AG04450 (cell line): ENCODE measurements around the gene RHBDD1. TPM values are rescaled to one million over a fixed set of nuclear protein-coding genes. Genes with fewer than 3 reads are reported as not detected.

ENCODE experiments used
- CTCF ChIA-PET: fragments of 300-600, 350-600 bp; formaldehyde crosslinking; extraction: SDS; loops from one replicate; lab custom pipeline; 2022; ENCODE audit warnings: antibody characterized with exemption, inconsistent platforms; lab: Charles Lee
- POLR2A ChIA-PET: fragments of 350-600 bp; formaldehyde crosslinking; extraction: SDS; loops from one replicate; lab custom pipeline; 2021; ENCODE audit warnings: antibody characterized with exemption, inconsistent platforms; lab: Yijun Ruan, JAX
- DNase-seq: peaks from one replicate; pipeline ENCODE4 v3.0.0-alpha.2; 2011; ENCODE audit warnings: low read depth, low spot score
- H3K27ac ChIP-seq: one replicate; pipeline ENCODE4 v1.5.1; 2012; ENCODE audit warnings: low read depth, low read length, control low read depth
- H3K27me3 ChIP-seq: one replicate; pipeline ENCODE4 v1.6.0; 2012; ENCODE audit warnings: low read length; ENCODE audit not compliant: control insufficient read depth, insufficient read depth
- H3K4me3 ChIP-seq: 2 replicates; pipeline ENCODE4 v1.5.1; 2011; ENCODE audit warnings: mild to moderate bottlenecking, low read depth, low read length, control low read depth
- H3K9me3 ChIP-seq: 2 replicates; pipeline ENCODE4 v1.5.1; 2012; ENCODE audit warnings: low read length; ENCODE audit not compliant: control insufficient read depth, insufficient read depth
- CTCF ChIP-seq: IDR thresholded peaks from 2 replicates; pipeline ENCODE4 v1.5.1; 2011; ENCODE audit warnings: low read depth, low read length, control low read depth, inconsistent platforms
- polyA plus RNA-seq: library from polyadenylated mRNA; depleted of rRNA; stranded (reverse); fragments of >200 nt; gene quantifications from 2 replicates; pipeline ENCODE4 v1.2.3, GENCODE V29; 2011

Gene RHBDD1
- polyA plus RNA-seq, 1 experiment, result 48.7 TPM

DNA sequence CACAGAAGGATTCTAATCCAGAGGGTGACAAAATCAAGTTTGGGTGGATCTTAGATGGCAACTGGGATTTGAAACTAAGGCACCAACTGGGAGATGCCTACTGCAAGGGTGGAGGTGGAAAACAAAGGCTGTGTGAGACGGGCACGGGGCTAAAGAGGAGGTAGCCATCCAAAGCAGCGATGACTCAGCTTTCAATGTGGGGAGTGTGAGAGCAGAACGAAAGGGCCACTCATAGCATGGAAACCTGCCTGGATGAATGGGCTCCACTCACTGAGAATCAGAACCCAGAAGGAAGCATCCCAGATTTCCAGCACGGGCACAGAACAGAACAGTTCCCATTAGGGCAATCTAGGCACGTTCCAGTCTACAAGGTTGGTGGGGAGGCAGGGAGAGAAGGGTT lies 168.6 kb downstream of the RHBDD1 start:
- CTCF ChIA-PET, result interaction anchor here (1.1 to 1.4 kb wide), 3 partner anchors 29 to 1882 kb away, joined by 3 read pairs; no protein-coding TSS in a partner anchor
- Histone ChIP-seq H3K27ac (no peak overlapping the region), H3K9me3 (no peaks in the 10 kb centered on the region; the same call in 1 of the 2 replicates), H3K27me3 (no peaks in the 10 kb centered on the region), H3K4me3 (no peak overlapping the region)
- TF ChIP-seq CTCF, result no peak
- POLR2A ChIA-PET, result no interaction called here
- no peak for DNase-seq

DNA sequence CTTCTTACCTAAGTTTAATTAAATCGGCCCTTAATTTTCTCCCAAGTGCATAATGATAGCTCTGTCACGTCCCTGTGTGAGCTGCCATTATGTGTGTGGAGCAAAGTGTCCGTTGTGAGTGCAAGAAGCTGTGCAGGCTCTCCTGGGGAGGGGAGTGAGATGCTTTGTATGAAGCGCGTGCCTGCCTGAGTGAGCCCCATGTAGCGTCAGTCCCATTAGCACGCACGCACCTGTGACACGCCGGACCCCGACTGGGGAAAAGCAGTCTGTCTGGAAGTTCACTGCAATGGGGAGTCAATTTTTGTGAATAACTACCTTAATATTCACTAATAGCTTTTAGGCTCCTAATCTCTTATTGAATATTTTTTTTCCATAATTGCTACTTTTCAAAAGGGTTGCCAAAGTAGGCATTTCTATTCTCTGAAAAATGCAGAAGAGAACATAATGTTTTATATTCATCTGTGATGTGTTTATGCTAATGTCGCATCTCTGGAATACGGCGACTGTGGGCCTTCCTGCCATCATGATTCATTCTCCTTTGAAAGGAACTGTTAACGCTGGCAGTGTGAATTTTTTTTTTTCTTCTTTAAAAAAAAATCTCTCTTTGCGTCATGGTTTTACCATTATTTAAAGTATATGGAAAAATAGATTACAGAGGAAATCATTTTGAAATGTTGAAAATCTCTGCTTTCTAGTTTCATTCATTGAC lies 170.5 kb downstream of the RHBDD1 start:
- H3K4me3 ChIP-seq, result no peak overlapping the region
- H3K27ac ChIP-seq, result no peak overlapping the region
- H3K9me3 ChIP-seq, result peaks cover 7% of the 10 kb centered on the region
- CTCF ChIA-PET, result interaction anchor here (0.7 kb wide), 1 partner anchor 27 kb away, joined by 3 read pairs; no protein-coding TSS in a partner anchor
- DNase-seq, result no peak
- TF ChIP-seq CTCF, result no peak
- POLR2A ChIA-PET, result no interaction called here
- H3K27me3 ChIP-seq, result no peaks in the 10 kb centered on the region

DNA sequence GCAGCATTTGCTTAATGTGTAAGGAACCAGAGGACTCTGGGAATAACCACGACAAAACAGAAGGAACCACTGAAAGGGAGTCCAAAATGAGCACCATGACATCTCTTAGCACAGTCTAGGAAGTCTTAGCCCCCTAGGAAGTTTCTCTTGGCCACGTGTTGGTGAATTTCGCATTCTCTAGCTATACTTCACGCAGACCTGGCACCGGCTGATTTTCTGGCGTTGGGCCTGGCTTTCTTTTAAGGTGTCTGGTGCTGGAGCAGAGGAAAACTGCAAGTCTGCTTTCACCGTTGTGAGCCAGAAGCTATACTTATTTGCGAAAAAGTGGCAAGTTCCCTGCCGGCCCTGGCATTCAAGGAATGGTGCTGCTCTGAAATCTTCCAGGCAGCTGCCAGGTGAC lies 171.3 kb downstream of the RHBDD1 start:
- Histone ChIP-seq H3K27me3 (no peaks in the 10 kb centered on the region), H3K27ac (no peak overlapping the region), H3K9me3 (peaks cover 10% of the 10 kb centered on the region), H3K4me3 (no peak overlapping the region)
- ChIA-PET CTCF (no interaction called here), POLR2A (no interaction called here)
- no peak for TF ChIP-seq CTCF
- no peak for DNase-seq

DNA sequence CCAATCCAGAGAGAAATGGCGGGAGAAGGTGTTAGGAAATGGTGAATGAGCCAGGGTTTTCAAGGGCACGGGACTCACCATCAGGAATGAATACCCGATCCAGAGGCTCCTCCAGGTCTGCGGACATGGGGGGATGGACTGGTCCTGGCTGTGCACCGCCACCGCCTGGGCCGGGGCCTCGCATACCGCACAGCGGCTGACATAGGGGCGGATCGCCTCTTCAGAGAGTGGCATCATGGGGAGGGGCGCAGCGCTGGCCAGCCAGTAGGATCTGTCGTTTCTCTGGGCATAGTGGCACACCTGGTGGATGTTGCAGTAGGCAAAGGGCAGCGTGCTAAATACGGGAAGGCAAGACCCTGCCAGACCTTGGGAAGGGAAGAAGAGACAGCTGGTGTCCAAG lies 172.1 kb downstream of the RHBDD1 start:
- H3K9me3 ChIP-seq, result peaks cover 10% of the 10 kb centered on the region

More for the DNA sequence above, 172.1 kb downstream of the RHBDD1 start:
- Histone ChIP-seq H3K27ac (no peak overlapping the region), H3K4me3 (no peak overlapping the region), H3K27me3 (no peaks in the 10 kb centered on the region)
- POLR2A ChIA-PET, result no interaction called here
- TF ChIP-seq CTCF, result no peak
- CTCF ChIA-PET, result interaction anchor here (1.0 kb wide), 1 partner anchor 206 kb away, joined by 3 read pairs; no protein-coding TSS in a partner anchor
- no peak for DNase-seq
